GM10266 (cell line): ENCODE results near the gene SPRED1.

Experiments
- DNase-seq: peaks from one replicate; pipeline ENCODE4 v3.0.0; 2012; ENCODE audit errors: extremely low spot score
- CTCF ChIP-seq: IDR thresholded peaks from 2 replicates; pipeline ENCODE4 v1.5.1; 2012; ENCODE audit warnings: mild to moderate bottlenecking, low read depth; ENCODE audit not compliant: control insufficient read depth, insufficient read depth; ENCODE audit errors: missing control alignments

SPRED1 gene

GRCh38 chr15:38374556-38374955, 121.9 kb downstream of the SPRED1 start:
- DNase-seq = no peak
- no peak for TF ChIP-seq CTCF

GRCh38 chr15:38376081-38376480, 123.4 kb downstream of the SPRED1 start:
- no peak for DNase-seq
- TF ChIP-seq CTCF = no peak

- no peak for DNase-seq
- no peak for TF ChIP-seq CTCF
Observed at GRCh38 chr15:38377636-38378035, 125.0 kb downstream of the SPRED1 start.

- no peak for DNase-seq
- TF ChIP-seq CTCF = no peak
Observed at GRCh38 chr15:38378161-38378560, 125.5 kb downstream of the SPRED1 start.

GRCh38 chr15:38389924-38390542, 137.4 kb downstream of the SPRED1 start:
- peak; percentile 75 for TF ChIP-seq CTCF
- peak; percentile 59 for DNase-seq

GRCh38 chr15:38391191-38391590, 138.6 kb downstream of the SPRED1 start:
- no peak for DNase-seq
- no peak for TF ChIP-seq CTCF

- no peak for TF ChIP-seq CTCF
- no peak for DNase-seq
Observed at GRCh38 chr15:38398134-38398533, 145.5 kb downstream of the SPRED1 start.
